NCI-H526 treated with DMSO at 0.1 percent for 48 hours (cell line): Measurements from ENCODE around the gene HOXA10.

Experiments
- DNase-seq: peaks from one replicate; lab custom pipeline; 2025; lab: John Stamatoyannopoulos, UW

The HOXA10 gene

DNA sequence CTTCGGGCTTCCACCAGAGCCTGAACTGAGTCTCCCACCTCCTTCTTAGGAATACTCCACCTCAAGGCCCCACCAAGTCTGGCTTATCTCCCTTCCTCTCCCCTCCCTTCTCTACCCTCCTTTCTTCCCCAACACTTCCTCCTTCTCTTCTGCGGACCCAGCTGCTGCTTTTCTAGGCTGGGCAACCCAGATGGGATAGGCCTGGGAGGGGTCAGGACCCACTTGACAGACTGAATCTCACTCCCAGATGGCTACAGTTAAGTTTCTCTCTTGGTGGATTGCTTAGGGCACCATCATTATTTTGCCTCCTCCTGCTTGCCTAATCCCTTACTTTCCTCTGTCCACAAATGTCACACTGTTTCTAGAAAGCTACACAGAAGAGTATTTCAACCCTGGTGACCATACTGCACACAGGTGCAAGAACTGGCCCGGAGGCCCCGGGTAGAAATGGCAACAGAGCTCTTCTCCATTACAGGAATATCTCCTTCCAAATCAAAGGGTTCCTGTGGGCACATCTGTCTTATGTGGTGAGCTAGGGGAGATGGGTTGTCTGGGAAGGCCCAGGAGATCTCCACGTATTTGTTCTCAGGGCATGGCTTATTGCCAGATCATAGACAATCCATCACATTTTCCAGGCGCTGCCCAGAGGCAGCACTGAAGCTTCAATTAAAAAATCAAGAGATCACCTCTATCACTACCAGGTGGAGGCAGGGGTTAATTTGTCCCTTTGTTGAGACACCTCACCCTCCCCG is 16.1 kb upstream of the HOXA10 start:
- no peak for DNase-seq

GRCh38 chr7:27189295-27189996 is 15.3 kb upstream of the HOXA10 start:
- DNase-seq: no peak

- DNase-seq: no peak
Measured at GRCh38 chr7:27188386-27189294, 14.5 kb upstream of the HOXA10 start.

GRCh38 chr7:27187475-27188385 is 13.6 kb upstream of the HOXA10 start:
- DNase-seq: no peak

DNA sequence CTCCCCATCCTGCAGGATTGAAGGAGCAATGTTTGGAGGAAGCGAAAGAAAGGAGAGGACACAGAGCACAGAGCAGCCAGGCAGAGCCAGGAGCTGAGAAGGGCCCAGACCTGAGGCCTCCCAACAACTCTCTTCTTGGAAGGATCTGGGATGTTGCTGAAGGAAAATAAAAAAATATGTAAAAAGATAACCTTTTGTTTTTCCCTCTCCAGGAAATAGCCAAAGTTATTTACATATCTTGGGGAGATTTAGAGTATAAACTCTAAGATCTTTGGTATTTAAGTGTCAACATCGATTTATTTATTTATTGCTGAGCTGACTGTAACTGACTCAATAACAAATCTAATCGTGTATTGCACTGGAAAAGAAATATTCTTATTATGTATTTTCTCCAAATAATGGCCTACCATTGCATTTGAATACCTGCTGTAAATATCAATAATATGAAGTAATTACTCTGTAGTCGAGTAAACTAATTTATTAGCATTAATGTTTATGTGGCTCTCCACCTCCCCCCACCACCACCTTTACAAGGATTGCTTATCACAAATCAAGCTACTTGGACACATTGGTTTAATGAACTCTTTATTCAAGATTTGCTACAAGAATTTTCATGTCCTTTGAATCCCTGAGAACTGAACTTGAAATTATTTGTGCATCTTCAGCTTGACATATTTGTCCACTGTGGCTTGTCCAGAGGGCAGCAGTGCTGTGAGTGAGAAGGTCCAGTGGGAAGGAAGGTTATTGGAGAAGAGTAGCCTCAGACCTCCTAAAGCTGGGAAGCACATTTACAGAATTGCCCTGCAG is 12.8 kb upstream of the HOXA10 start:
- DNase-seq: no peak

DNA sequence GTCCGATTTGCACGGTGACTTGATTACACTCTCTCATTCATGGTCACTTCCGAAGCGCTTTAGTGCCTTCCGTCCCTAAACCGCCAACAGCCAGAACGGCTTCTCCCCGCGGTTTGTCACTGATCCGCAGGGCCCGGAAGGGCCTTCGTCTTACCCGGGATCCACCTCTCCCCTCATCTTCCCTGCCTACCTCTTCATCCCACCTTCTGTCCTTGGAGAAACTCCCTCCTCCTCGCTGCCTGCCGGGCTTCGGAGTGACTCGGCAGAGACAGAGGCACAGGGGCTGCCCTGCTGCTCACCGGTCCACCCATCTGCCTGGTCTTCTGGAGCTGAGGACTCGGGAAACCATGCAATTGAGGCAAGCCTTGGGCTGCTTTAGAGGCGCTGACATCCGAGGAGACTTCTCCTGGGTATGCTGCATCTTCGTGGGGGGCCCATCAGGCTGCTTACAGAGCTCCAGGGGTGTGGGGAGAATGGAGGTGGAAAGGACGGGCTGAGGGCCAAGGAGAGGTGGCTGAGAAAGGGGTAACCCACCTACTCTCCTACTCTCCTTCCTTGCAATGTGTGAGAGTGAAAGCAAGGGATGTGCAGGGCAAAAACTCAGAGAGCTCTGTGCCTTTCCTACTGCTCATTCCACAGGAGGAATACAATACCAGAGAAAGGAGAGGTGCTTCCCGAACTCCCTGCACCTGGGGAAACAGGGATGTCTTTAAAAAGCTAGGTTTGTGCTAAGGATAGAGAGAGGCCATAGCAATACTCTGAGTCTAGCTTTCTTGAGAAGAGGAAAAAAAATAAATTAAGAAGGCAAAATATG is 11.9 kb upstream of the HOXA10 start:
- no peak for DNase-seq

DNA sequence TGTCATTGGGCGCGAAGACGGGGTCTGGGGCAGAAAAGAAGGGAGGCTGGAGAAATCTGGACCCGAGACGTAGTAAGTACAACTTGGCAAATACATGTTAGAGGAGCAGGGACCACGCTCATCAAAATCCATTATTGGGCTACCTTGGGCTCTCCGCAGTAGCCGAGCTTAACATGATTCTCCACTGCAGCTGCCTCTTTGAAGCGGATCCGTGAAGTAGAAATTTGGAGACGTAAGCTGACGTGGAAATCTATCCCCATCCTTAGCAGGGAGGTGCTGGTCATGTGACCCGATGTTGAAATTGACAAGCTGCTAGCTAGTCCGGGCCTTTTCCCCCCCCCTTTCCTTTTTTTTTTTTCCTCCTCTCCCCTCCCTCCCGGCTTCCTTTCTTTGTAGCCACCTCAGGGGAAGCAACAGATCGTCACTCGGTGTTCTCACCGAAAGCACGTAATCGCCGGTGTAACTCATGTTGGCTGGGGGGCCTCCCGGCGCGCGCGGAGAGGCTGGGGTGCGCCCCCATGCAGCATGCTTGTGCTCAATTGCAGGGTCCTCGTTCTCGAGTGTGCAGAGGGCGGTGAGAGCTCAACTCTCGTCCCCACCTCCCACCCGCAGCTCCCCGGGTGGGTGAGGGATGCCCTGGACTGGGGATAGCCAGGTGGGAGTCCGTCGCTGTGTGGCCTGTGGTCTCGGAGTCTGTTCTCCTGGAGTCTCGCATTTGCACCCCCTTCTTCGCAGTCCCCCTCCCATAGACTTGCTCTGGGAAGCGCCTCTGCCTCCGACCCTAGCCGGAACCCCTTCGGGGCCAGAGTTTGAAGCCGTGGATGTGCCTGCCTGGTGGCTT is 11.1 kb upstream of the HOXA10 start, which contains the start of gene HOXA11:
TSS of gene HOXA11 (minus strand) at position 220 of the 841 bp plus-strand sequence. CDS start at position 132, 88 bp downstream.
- DNase-seq: no peak

GRCh38 chr7:27184337-27185012 is 10.4 kb upstream of the HOXA10 start:
- no peak for DNase-seq

DNA sequence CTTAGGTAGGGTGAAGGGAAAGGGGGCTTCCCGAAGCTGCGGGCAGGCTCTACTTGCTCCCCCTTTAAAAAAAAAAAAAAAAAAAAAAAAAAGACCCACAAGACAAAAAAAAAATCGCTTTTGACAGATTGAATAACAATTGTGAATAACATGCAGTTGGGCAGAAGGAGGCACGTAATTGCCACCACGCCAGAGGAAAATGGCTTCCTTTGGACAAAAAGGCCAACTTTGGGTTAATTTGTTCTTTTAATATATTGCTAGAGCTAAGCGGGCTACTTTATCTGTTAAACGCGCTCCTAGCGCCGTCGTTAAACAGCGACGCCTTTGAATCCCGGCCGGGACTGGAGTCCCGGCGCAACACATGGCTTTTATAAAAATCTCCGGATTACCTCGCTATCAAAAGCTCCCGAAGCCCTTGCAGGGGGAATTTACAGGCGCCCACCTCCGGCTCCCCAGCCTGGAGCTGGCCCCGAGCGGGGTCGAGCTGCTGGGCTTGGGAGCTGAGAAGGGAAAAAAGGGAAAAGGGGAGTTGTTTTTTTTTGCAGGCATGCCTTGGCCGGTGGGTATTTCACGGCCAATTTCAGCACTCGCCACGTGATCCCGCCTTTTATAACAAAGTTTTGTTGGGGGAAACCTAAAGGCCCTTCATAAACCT is 9.7 kb upstream of the HOXA10 start:
- DNase-seq: no peak

DNA sequence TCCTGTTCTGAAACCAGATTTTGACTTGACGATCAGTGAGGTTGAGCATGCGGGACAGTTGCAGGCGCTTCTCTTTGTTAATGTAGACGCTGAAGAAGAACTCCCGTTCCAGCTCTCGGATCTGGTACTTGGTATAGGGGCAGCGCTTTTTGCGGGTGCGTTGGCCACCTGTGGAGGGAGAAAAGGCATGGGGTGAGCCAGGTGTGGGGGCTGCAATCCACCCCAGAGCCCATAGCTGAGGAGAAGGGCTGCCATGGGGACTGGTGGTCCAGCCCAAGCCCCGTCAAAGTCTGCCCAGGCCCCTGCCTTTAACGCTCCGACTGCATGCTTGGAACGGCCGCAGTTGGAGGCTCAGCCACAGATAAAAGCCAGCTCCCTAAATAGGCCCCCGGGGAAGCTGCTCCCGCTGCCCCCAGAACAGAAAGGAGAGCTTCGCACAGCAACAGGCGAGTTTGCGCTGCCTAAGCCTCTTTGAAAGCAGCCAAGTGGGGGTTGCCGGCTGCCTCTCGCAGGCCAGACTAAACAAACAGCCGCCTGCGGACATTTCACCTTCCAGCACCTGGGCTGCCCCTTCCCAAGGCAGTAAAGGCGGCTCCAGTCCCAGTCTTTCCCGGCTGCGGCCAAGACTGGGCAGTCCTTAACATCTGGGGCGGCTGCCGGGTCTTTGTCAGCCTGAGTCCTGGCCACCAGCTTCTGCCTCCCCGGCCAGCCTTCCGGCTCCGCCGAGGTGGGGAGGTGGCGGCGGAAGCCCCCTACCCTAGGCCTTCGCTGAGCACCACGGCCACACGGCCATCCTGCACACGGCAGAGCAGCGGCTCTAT is 9.0 kb upstream of the HOXA10 start:
- DNase-seq: no peak

DNA sequence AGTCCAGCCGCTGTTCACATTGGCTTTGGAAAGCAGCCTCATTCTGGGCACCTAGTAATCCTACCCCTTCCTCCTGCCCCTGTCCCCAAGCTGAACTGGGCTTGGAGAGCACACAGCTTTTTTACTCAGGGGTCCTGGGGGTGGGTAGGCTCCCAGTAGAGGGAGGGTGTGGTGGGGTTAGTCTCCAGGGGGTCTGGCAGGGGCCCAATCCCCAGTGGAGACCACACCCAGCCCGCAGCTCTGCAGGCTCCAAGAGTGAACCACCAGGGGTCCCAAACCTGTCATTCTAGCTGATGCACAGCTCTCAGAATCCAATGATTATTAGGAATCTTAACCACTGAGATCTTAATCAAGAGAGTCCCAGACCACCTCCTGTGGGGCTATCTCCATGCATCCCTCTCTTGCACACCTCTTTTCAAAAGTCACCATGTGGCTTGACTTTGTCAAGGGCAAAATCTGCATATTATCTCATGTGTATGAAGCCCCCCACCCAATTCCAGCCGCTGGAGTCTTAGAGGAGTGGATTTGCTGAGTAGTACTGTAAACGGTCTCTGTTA is 8.2 kb upstream of the HOXA10 start:
- no peak for DNase-seq

DNA sequence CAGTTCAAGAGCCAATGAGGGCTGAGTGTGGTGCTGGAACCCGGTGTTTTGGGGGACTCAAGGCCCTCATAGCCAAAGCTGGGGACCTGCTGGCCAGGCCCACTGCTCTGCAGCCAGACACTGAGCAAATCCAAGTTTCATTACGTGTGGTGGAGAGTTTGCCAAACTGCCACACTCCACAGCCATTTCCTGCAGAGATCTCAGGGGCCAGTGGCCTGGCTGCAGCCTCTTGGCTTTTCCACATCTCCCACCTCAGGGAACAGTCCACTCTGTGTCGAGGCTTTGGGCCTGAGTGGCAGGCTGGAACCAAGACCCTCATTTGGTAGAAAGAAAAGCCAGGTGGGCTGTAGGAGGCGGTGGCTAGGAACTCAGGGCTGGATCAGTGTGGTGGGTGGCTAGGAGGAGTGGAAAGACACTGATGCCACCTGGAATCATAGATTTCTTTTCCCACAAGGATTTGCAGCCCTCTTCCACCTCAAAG is 7.7 kb upstream of the HOXA10 start:
- DNase-seq: no peak

DNA sequence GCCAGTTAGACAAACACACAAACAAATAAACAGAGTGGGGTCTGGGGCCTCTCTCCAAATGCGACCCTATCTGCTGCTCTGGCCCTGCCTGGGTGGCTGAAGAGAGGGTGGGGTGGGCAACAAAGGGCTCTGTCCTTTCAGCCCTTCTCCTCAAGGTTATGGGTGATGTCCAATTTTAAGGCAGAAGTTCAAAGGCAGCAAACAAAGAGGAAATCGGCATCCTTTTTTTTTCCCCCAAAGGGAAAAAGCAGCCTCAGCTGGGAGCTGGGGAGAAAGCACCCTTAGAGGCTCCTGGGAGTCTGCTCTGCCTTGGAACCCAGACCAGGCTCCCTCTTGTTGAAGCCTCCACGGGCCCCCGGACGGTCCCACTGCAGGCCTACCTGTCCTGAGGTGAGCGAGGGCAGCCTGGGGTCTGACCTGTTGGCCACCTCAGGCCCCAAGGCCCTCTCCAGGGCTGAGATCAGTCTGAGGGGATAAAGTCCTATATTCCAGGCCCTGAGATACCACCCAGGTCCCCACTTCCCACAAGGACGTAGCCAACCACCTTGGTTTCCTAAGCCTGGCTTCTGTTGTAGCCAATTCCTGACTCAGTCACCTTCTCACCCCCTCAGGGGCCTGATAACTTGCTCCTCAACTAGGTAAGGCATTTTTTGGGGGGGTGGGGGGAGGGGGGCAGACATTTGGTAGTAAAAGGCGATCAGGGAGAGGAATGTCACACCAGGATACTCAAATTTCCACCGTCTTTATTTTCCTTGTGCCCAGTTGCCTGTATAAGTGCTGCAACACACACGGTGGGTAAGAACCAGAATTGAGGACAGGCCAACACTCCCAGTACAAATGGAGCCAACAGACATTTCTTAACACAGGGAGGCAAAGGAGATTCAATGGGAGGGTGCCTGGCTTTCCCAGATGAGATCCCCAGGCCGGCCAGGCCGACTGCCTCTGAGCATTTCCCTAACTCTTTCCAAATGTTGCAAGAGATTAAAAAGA is 6.6 kb upstream of the HOXA10 start:
- DNase-seq: no peak

DNA sequence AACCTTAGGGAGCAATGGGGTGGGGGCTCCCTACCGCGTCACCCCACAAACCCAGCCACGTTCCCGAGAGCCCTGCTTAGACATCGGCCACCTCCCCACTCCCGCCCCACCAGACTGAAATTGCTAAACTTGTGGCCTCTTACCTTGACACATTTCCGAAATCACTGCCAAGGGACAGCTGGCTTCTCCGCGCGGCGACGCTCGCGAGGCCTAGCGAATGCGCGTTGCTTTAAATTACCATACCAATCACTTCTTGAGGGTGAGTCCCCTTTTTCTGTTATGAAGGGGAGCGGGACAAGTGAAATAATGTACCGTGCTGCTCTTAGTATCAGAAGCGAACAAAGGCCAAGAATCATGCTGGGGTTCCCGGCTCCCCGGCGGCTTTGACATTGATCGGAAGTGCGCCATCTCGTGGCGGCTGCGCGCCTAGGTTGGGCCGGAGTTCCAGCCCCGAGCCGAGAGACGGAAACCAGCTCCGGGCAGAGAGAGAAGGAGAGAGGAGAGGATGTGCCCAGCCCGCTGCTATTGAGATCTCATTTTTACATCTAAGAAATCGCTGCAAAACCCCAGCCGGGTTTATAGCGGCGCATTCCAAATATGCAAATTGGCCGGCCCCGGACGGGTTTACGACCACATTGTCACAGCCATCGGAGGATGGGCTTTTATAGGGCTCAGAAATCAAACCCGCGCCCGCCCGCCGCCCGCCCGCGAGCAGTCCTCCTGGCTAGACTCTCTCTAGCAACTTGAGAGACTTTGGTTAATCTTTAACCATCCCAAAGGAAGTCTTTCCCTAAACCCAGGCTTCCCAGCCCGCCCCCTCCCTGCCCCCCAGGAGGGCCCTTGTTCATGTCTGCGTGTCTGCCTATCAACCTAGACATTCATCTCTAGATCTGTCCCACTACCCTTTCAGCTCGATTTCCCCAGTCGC is 5.6 kb upstream of the HOXA10 start:
- DNase-seq: no peak
